Prostate gland (tissue), 2 donors: Measurements from ENCODE around the gene GLRX.

ENCODE experiments used
- POLR2A ChIP-seq: fragments of 450-650 bp; IDR thresholded peaks from one replicate; pipeline ENCODE4 v1.6.1; 2016; ENCODE audit warnings: antibody characterized with exemption, mild to moderate bottlenecking
- POLR2AphosphoS5 ChIP-seq: sonication (generic); formaldehyde crosslinking; IDR thresholded peaks from one replicate; pipeline ENCODE4 v1.6.1; 2017; ENCODE audit warnings: antibody characterized with exemption
- TF ChIP-seq, protein P1 (sequence below), 4 experiments: fragments of 200-600 bp in 2 of 4; fragments of 450-650 bp in 2 of 4; sonication (generic) in 2 of 4; IDR thresholded peaks; 1 replicate in 3 of 4; 2 replicates in 1 of 4; pipeline ENCODE4 v1.5.1; 2016 to 2019; ENCODE audit warnings: antibody characterized with exemption in 4 of 4, mild to moderate bottlenecking in 2 of 4, moderate library complexity in 2 of 4

DNA sequence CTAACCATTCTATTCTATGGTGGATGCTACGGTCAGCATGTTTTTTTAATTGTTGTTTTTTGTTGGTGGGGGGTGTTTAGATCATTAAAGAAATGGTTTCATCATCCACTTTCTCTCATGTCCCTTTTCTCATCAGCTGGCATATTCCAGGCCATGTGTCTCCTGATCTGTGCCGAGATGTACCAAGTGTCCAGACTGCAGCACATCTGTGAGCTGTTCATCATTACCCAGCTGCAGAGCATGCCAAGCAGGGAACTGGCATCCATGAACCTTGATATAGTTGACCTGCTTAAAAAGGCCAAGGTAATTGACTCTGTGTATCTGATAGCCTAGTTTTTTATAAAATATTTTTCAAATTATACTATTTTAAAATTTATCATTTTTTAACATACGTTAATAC is 38.9 kb downstream of the GLRX start:
- TF ChIP-seq, protein P1, sequence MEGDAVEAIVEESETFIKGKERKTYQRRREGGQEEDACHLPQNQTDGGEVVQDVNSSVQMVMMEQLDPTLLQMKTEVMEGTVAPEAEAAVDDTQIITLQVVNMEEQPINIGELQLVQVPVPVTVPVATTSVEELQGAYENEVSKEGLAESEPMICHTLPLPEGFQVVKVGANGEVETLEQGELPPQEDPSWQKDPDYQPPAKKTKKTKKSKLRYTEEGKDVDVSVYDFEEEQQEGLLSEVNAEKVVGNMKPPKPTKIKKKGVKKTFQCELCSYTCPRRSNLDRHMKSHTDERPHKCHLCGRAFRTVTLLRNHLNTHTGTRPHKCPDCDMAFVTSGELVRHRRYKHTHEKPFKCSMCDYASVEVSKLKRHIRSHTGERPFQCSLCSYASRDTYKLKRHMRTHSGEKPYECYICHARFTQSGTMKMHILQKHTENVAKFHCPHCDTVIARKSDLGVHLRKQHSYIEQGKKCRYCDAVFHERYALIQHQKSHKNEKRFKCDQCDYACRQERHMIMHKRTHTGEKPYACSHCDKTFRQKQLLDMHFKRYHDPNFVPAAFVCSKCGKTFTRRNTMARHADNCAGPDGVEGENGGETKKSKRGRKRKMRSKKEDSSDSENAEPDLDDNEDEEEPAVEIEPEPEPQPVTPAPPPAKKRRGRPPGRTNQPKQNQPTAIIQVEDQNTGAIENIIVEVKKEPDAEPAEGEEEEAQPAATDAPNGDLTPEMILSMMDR (IDR thresholded peaks at IDR 0.05) = no peak
- no peak for TF ChIP-seq POLR2A
- no peak for TF ChIP-seq POLR2AphosphoS5
